HG02571 (cell line): ENCODE results near the gene XKRX.

Experiments used
- ATAC-seq: cut with Tn5 transposase; IDR thresholded peaks from one replicate; pipeline ENCODE4 v1.9.1; 2021; ENCODE audit warnings: mild to moderate bottlenecking, moderate library complexity; ENCODE audit not compliant: unreplicated experiment

Gene XKRX

GRCh38 chrX:100895365-100896075 is 33.2 kb downstream of the XKRX start:
- ATAC-seq: no peak

GRCh38 chrX:100883654-100884053 is 45.1 kb downstream of the XKRX start:
- ATAC-seq: no peak

- ATAC-seq: no peak
Observed at GRCh38 chrX:100880368-100880767, 48.3 kb downstream of the XKRX start.

GRCh38 chrX:100874325-100874724 is 54.4 kb downstream of the XKRX start, which contains the start of gene NOX1:
Gene NOX1 (minus strand): TSS chrX:100874359. CDS start chrX:100874139, 220 bp downstream.
- no peak for ATAC-seq

GRCh38 chrX:100871594-100872560 is 56.8 kb downstream of the XKRX start:
- ATAC-seq: no peak

GRCh38 chrX:100870527-100870926 is 58.2 kb downstream of the XKRX start:
- no peak for ATAC-seq

GRCh38 chrX:100868273-100868672 is 60.4 kb downstream of the XKRX start:
- ATAC-seq: no peak

- no peak for ATAC-seq
Observed at GRCh38 chrX:100864657-100865391, 63.9 kb downstream of the XKRX start.
